ENCODE results near the gene SPATA46.

DNA sequence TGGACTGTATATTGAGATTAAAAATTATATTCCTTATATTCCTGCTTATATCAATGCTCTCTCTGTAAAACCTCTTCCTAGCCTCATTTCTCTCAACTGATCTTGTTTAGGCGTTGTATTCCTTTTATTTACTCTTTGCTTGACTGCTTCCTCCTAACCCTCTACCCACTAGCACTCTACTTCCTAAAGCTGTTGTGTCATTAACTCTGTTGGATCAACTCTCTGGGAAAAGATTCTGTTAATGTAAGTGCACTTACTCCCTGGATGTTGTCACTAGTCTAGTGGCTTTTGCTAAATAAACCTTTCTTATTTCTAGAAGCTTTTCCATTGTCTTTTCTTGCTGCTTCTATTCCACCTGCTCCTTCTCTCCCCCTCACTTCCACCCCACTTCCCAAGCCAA lies 6.5 kb downstream of the SPATA46 start:
- no peak for TF ChIP-seq POLR2A (IDR thresholded peaks at IDR 0.05)
- TF ChIP-seq, protein P1, sequence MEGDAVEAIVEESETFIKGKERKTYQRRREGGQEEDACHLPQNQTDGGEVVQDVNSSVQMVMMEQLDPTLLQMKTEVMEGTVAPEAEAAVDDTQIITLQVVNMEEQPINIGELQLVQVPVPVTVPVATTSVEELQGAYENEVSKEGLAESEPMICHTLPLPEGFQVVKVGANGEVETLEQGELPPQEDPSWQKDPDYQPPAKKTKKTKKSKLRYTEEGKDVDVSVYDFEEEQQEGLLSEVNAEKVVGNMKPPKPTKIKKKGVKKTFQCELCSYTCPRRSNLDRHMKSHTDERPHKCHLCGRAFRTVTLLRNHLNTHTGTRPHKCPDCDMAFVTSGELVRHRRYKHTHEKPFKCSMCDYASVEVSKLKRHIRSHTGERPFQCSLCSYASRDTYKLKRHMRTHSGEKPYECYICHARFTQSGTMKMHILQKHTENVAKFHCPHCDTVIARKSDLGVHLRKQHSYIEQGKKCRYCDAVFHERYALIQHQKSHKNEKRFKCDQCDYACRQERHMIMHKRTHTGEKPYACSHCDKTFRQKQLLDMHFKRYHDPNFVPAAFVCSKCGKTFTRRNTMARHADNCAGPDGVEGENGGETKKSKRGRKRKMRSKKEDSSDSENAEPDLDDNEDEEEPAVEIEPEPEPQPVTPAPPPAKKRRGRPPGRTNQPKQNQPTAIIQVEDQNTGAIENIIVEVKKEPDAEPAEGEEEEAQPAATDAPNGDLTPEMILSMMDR (IDR thresholded peaks at IDR 0.05): no peak
